ENCODE results near the gene KCNAB1.

- no peak for TF ChIP-seq TARDBP (IDR thresholded peaks at IDR 0.05)
- no peak for TF ChIP-seq FOXK2 (IDR thresholded peaks at IDR 0.05)
- TF ChIP-seq ARNT (IDR thresholded peaks at IDR 0.05) = no peak
- TF ChIP-seq NFRKB (IDR thresholded peaks at IDR 0.05) = no peak
- no peak for TF ChIP-seq FOXM1 (IDR thresholded peaks at IDR 0.05; ENCODE audit: borderline replicate concordance)
- TF ChIP-seq HDGF (IDR thresholded peaks at IDR 0.05; ENCODE audit: borderline replicate concordance) = no peak
- TF ChIP-seq ELF4 (IDR thresholded peaks at IDR 0.05) = no peak
These were observed 398.3 kb downstream of the KCNAB1 start for GRCh38 chr3:156518726-156519125.

Measured in HEK293T (cell line).